ENCODE measurements around the gene ELN.

ELN gene

GRCh38 chr7:74061840-74062539 is 34.0 kb downstream of the ELN start:
- peak; percentile 45 for DNase-seq (ENCODE audit: low read depth)

DNA sequence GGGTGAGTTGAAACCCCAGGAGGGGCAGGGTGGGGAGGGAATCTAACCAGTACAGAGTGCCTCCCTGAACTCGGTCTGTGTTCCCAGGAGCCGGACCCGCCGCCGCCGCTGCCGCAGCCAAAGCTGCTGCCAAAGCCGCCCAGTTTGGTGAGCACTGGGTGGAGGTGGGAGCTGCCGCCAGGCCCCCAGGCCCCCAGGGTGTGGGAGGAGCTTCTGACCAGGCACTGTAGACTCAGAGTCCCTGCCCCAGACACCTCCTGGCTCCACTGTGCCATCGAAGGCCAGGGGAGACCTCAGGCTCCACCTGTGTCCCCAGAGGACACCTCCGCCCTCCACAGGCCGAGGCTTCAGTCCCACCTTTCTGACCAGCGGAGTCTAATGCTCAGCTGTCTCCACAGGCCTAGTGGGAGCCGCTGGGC is 35.3 kb downstream of the ELN start:
- DNase-seq (ENCODE audit: low read depth), result no peak

DNA sequence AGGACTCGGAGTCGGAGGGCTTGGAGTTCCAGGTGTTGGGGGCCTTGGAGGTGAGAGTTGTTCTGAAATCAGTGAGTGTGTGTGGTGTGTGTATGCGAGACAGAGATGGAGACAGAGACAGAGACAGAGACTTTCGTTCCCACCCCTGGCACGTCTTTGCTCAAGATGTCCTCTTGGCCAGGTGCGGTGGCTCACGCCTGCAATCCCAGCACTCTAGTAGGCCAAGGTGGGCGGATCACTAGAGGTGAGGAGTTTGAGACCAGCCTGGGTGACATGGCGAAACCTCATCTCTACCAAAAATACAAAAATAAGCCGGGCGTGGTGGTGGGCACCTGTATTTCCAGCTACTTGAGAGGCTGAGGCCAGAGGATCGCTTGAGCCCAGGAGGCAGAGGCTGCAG is 35.7 kb downstream of the ELN start:
- DNase-seq (ENCODE audit: low read depth), result no peak

DNA sequence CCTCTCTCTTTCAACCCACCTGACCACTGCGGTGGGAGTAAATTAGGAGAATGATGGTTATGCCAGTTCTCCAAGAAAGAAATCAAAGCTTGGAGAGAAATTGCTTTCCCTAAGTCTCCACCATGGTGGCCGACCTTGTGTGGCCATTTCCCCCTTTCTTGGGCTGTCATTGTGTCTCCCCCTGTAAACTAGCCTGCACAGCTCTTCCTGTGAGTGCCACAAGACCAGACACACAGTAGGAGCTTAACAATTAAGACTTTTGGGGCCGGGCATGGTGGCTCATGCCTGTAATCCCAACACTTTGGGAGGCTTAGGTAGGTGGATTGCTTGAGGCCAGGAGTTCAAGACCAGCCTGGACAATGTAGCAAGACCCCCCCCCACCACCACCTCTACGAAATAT is 36.7 kb downstream of the ELN start:
- no peak for DNase-seq (ENCODE audit: low read depth)

GRCh38 chr7:74066626-74067025 is 38.7 kb downstream of the ELN start:
- DNase-seq (ENCODE audit: low read depth), result no peak

- DNase-seq (ENCODE audit: low read depth), result no peak
Observed at GRCh38 chr7:74068378-74069085, 40.6 kb downstream of the ELN start.

- DNase-seq (ENCODE audit: low read depth), result no peak
Observed at GRCh38 chr7:74069086-74069541, 41.1 kb downstream of the ELN start.

DNA sequence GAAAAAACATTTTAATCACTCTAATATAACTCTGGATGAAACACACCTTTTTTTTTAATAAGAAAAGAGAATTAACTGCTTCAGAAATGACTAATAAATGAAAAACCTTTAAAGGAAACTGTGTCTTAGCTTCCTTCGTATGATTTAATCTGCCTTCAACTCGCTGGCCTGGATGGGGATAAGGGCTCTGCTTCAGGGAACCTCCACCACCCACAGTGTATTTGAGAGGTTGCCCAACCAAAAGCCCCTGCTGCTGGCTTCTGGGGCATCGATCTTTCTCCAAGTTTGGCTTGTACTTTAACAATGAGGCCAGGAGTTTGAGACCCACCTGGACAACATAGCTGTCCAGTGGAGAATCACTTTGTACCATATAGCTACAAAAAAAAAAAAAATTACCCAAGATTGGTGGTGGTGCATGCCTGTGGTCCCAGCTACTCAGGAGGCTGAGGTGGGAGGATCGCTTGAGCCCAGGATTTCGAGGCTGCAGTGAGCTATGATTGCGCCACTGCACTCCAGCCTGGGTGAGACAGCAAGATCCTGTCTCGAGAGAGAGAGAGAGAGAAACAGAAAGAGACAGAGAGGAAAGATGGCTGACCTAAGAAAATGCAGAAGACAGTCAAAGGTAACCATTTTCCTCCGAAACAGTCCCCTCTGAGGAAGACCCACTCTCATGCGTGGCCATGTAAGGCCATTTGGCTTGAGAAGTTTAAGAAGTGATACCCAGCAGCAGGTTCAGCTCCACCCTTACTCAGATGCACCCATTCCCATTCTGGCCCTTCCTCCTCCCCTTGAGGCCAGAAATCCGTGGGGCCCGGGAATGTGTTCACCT is 42.0 kb downstream of the ELN start:
- no peak for DNase-seq (ENCODE audit: low read depth)

- no peak for DNase-seq (ENCODE audit: low read depth)
Observed at GRCh38 chr7:74070619-74070921, 42.6 kb downstream of the ELN start.

- no peak for DNase-seq (ENCODE audit: low read depth)
Observed at GRCh38 chr7:74071121-74071520, 43.1 kb downstream of the ELN start.

- no peak for DNase-seq (ENCODE audit: low read depth)
Observed at GRCh38 chr7:74074770-74075169, 46.8 kb downstream of the ELN start.

DNA sequence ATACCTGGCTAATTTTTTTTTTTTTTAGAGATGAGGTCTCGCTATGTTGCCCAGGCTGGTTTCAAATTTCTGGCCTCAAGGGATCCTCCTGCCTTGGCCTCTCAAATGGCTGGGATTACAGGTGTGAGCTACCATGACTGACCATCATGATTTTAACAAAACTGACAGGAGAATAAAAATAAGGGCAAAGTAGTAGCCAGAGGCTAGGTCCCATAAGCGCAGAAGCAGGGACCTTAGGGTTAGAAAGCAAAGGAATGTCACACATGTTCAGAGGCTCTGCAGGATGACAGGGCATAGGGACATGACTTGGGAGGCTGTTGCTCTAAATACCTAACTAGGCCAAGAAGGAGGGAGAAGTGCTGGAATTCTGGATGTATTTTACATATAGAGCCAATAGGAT is 50.5 kb downstream of the ELN start:
- DNase-seq (ENCODE audit: low read depth), result no peak

- no peak for DNase-seq (ENCODE audit: low read depth)
Observed at GRCh38 chr7:74082770-74083116, 54.8 kb downstream of the ELN start.

GRCh38 chr7:74083117-74083876 is 55.3 kb downstream of the ELN start, which contains the start of gene LIMK1:
TSS of gene LIMK1 (plus strand) at chr7:74083804. CDS start at chr7:74083991, 187 bp downstream.
- peak; percentile 69 for DNase-seq (ENCODE audit: low read depth)

DNA sequence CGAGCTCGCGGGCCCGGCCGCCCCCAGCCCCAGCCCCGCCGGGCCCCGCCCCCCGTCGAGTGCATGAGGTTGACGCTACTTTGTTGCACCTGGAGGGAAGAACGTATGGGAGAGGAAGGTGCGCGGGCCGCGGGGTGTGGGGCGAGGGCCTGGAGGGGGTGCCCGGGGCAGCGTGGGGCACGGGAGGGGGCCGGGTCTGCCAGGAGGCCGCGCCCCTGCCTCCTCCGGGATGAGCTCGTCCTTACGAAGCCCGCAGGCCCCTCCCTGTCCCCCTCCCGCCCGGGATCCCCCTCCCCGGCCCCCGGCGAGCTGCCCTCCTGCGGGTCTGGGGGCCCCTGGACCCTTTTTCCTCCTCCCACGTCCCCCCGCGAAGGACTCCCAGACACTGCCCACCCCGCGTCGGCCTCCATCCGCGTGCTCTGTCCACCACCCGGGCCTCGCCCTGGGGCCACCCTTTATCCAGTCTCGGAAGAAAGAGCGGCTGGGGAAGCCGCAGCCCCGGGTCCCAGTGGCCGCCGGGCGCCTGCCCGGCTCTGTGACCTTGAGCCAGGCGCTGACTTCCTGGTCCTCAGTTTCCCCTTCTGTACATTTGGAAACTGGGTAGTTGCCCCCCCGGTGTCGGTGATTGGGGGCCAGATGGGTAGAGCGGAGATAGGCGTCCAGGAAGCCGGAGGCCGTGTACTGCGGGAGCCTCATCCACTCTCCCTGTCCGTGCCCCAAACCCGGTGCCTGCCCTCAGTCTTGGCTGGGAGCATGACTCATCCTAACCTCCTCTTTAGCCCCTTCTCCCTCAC is 56.2 kb downstream of the ELN start:
- no peak for DNase-seq (ENCODE audit: low read depth)

- no peak for DNase-seq (ENCODE audit: low read depth)
Observed at GRCh38 chr7:74084722-74085578, 57.0 kb downstream of the ELN start.

GRCh38 chr7:74087791-74088453 is 59.9 kb downstream of the ELN start:
- DNase-seq (ENCODE audit: low read depth), result no peak

GRCh38 chr7:74092321-74092963 is 64.5 kb downstream of the ELN start:
- no peak for DNase-seq (ENCODE audit: low read depth)

GRCh38 chr7:74092964-74093471 is 65.0 kb downstream of the ELN start:
- no peak for DNase-seq (ENCODE audit: low read depth)
